GM10248 (cell line): Measurements from ENCODE around the gene SLC16A5.
A peak's percentile ranks its signal among the peaks of the same experiment; 100 is the strongest.

Experiments
- CTCF ChIA-PET: fragments of 300-600 bp; sonication (Branson Sonifier 250); formaldehyde crosslinking; extraction: SDS; loops from one replicate; lab custom pipeline; 2021; ENCODE audit warnings: antibody characterized with exemption; lab: Yijun Ruan, JAX
- POLR2A ChIA-PET: fragments of 350-650 bp; sonication (Branson Sonifier 250); formaldehyde crosslinking; extraction: SDS; loops from one replicate; lab custom pipeline; 2020; ENCODE audit warnings: antibody characterized with exemption; lab: Yijun Ruan, JAX
- DNase-seq: peaks from one replicate; pipeline ENCODE4 v3.0.0; 2012; ENCODE audit errors: extremely low spot score
- CTCF ChIP-seq: IDR thresholded peaks from 2 replicates; pipeline ENCODE4 v1.5.1; 2012; ENCODE audit warnings: mild to moderate bottlenecking, low read depth; ENCODE audit errors: extremely low read depth, missing control alignments, control extremely low read depth

The SLC16A5 gene

GRCh38 chr17:75146592-75146991 is 58.8 kb downstream of the SLC16A5 start:
- no peak for DNase-seq
- ChIA-PET CTCF (interaction anchor here (1.3 to 2.4 kb wide), 2 partner anchors 15 to 26 kb away, joined by 5 to 12 read pairs; partner anchors contain the start of gene NT5C), POLR2A (no interaction called here)
- no peak for TF ChIP-seq CTCF

- no peak for DNase-seq
- POLR2A ChIA-PET: no interaction called here
Observed at GRCh38 chr17:75147878-75148546, 60.3 kb downstream of the SLC16A5 start.

GRCh38 chr17:75151930-75152329 is 64.2 kb downstream of the SLC16A5 start:
- no peak for DNase-seq
- no peak for TF ChIP-seq CTCF
- POLR2A ChIA-PET: interaction anchor here (0.9 to 1.0 kb wide), 2 partner anchors 139 to 191 kb away, joined by 4 read pairs; partner anchors contain the start of gene MRPL58
- CTCF ChIA-PET: interaction anchor here (1.6 to 1.8 kb wide), 2 partner anchors 20 to 36 kb away, joined by 4 to 5 read pairs; no protein-coding TSS in a partner anchor

More at GRCh38 chr17:75147878-75148546, 60.3 kb downstream of the SLC16A5 start:
- CTCF ChIA-PET: interaction anchor here (0.9 to 3.4 kb wide), 7 partner anchors 11 to 232 kb away, joined by 3 to 18 read pairs (median 4); partner anchors contain the start of gene NT5C
- no peak for TF ChIP-seq CTCF

- no peak for DNase-seq
- CTCF ChIA-PET: no interaction called here
- TF ChIP-seq CTCF: no peak
- POLR2A ChIA-PET: no interaction called here
Observed at GRCh38 chr17:75152523-75152921, 64.8 kb downstream of the SLC16A5 start.

- ChIA-PET POLR2A (interaction anchor here (0.5 kb wide), 2 partner anchors 20 to 112 kb away, joined by 3 read pairs; no protein-coding TSS in a partner anchor), CTCF (no interaction called here)
Observed at GRCh38 chr17:75152922-75153779, 65.4 kb downstream of the SLC16A5 start.

More at GRCh38 chr17:75152922-75153779, 65.4 kb downstream of the SLC16A5 start:
- TF ChIP-seq CTCF: no peak
- DNase-seq: peak; percentile 54
